ENCODE results near the gene MSN.

DNA sequence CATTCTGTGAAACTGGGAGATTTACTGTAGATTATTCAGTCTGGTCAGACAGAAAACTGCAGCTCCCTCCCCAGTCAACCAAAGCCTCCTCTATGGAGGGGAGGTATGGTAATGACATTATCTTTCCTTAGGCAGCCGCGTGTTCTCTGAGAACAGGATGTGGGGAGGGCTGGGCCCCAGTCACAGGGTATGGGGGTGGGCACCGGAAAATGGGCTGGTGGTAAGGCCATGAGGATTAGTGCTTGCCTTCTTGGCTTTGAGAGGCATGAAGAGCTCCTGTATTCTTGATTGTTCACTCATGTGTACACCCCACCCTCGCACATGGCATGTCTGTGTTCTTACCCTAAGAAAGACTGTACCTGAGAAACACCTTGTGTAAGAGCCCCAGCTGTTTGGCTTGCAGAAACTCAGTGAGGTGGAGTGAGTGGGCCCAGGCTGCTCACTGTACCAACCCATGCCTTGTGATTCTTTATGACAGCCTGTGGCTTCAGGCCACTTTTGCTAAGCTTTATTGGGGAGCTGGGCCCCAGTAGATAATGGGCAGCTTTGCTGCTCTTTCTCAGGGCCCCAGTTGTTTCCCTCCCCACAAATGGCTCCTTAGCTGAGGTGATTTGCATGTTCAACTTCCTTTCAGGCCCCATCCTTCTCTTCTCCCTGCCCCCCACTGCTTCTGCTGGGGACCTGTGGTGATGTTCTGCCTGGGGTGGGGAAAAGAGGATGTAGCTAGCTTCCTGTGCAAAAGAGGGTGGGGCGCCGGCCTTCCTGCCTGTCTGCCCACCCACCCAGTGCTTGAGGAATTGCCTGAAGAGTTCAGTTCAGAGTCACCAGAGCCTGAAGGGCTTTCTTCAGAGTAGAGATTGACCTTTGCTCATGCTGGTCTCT lies 30.7 kb downstream of the MSN start:
- TF ChIP-seq, protein P1, sequence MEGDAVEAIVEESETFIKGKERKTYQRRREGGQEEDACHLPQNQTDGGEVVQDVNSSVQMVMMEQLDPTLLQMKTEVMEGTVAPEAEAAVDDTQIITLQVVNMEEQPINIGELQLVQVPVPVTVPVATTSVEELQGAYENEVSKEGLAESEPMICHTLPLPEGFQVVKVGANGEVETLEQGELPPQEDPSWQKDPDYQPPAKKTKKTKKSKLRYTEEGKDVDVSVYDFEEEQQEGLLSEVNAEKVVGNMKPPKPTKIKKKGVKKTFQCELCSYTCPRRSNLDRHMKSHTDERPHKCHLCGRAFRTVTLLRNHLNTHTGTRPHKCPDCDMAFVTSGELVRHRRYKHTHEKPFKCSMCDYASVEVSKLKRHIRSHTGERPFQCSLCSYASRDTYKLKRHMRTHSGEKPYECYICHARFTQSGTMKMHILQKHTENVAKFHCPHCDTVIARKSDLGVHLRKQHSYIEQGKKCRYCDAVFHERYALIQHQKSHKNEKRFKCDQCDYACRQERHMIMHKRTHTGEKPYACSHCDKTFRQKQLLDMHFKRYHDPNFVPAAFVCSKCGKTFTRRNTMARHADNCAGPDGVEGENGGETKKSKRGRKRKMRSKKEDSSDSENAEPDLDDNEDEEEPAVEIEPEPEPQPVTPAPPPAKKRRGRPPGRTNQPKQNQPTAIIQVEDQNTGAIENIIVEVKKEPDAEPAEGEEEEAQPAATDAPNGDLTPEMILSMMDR (IDR thresholded peaks at IDR 0.05; ENCODE audit: low read length): no peak
- no peak for TF ChIP-seq EZH2 (IDR thresholded peaks at IDR 0.05; ENCODE audit: borderline replicate concordance, low read length)

Data from OCI-LY1 (cell line).